Prostate gland (tissue), 2 donors: ENCODE data around the gene NOM1. TPM values are rescaled to one million over a fixed set of nuclear protein-coding genes. Genes with fewer than 3 reads are reported as not detected.

Source experiments
- DNase-seq: peaks from one replicate; pipeline ENCODE4 v3.0.0-alpha.2; 2019; ENCODE audit warnings: low spot score
- H3K27ac ChIP-seq, 2 donors: fragments of 200-600 bp; sonication (generic); 2 replicates each; pipeline ENCODE4 v1.5.1; 2017 to 2019
- H3K27me3 ChIP-seq: fragments of 200-600 bp; sonication (generic); replicated peaks from 2 replicates; pipeline ENCODE4 v1.5.1; 2019; ENCODE audit not compliant: insufficient read depth
- H3K36me3 ChIP-seq, 2 donors: fragments of 200-600 bp; sonication (generic); 1 replicate in 1 of 2; 2 replicates in 1 of 2; pipeline versions ENCODE4 v1.5.1 to v1.8.1; 2017 to 2019
- H3K4me1 ChIP-seq: fragments of 200-600 bp; sonication (generic); replicated peaks from 2 replicates; pipeline ENCODE4 v1.5.1; 2019
- H3K4me3 ChIP-seq, 2 donors: fragments of 200-600 bp; sonication (generic); 2 replicates each; pipeline ENCODE4 v1.5.1; 2017 to 2019
- H3K9me3 ChIP-seq: fragments of 200-600 bp; sonication (generic); 2 replicates; pipeline ENCODE4 v1.5.1; 2017
- CTCF ChIP-seq, 4 experiments: fragments of 200-600 bp in 2 of 4; fragments of 450-650 bp in 2 of 4; sonication (generic) in 2 of 4; IDR thresholded peaks; 1 replicate in 3 of 4; 2 replicates in 1 of 4; pipeline ENCODE4 v1.5.1; 2016 to 2019; ENCODE audit warnings: antibody characterized with exemption in 4 of 4, mild to moderate bottlenecking in 2 of 4, moderate library complexity in 2 of 4
- POLR2A ChIP-seq: fragments of 450-650 bp; IDR thresholded peaks from one replicate; pipeline ENCODE4 v1.6.1; 2016; ENCODE audit warnings: antibody characterized with exemption, mild to moderate bottlenecking
- POLR2AphosphoS5 ChIP-seq: sonication (generic); formaldehyde crosslinking; IDR thresholded peaks from one replicate; pipeline ENCODE4 v1.6.1; 2017; ENCODE audit warnings: antibody characterized with exemption
- WGBS: methylation state at CpG from one replicate; pipeline ENCODE4 v1.1.5; 2018; 5-methylcytosine and 5-hydroxymethylcytosine counted together
- intact Hi-C: fragments of 100-400 bp; cut with DNase I; formaldehyde crosslinking; loops from one replicate; pipeline ENCODE4 v1.14.2; 2022
- total RNA-seq, 2 donors: library from RNA; depleted of rRNA; stranded (reverse); fragments of >200 nt; gene quantifications; one replicate each; pipeline ENCODE4 v1.1.0, GENCODE V29; 2016

NOM1 gene
- total RNA-seq, 2 donors from 2014 or later = 10.4 to 24.3 TPM

DNA sequence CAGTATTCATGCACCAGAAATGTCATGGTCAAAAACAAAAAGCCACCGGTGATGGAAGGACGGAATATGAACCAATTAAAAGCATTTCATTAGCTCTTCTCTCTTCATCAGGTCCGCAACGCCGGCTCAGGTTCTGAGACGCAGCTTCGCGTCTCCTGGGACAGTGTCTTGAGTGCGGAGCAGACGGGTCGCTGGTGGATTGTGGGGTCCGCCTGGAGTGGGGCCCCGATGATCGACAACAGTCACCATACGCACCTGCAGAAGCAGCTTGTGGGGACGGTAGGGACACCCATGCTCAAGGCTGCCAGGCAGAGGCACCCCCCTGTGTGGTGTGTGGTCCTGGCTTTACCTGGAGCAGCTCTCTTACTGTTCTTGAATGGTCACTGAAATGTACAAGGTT lies 13.4 kb downstream of the NOM1 start:
- Histone ChIP-seq H3K27ac (no peak overlapping the region), H3K27me3 (no peaks in the 10 kb centered on the region), H3K4me1 (no peaks in the 10 kb centered on the region), H3K9me3 (no peaks in the 10 kb centered on the region), H3K36me3 (no peaks in the 10 kb centered on the region), H3K4me3 (no peak overlapping the region)
- intact Hi-C loops = no loop called here
- DNase-seq = no peak
- TF ChIP-seq CTCF (IDR thresholded peaks at IDR 0.05) (no peak), POLR2AphosphoS5 (no peak), POLR2A (no peak)
- 92% methylated on average over 16 of the region's 16 CpGs for WGBS

DNA sequence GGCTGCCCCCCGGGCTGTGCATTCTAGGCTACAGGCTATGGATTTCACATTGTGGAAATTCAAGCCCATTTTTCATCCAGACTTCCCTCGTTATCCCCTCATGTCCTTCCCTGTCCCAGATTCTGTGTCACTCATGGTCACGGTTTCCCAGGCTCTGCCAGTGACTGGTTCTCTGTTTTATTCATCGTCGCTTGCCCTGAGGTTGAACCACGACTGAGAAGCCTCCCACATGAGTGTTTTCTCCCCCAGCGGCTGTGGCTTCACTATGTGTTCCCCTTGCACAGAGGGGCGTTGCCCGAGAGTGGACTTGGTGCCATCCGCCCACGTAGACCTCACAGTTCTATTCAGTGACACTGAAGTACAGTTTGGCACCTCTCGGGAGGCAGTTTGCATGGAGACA lies 14.0 kb downstream of the NOM1 start:
- Histone ChIP-seq H3K4me1 (no peaks in the 10 kb centered on the region), H3K9me3 (no peaks in the 10 kb centered on the region), H3K36me3 (no peaks in the 10 kb centered on the region), H3K4me3 (no peak overlapping the region), H3K27ac (no peak overlapping the region), H3K27me3 (no peaks in the 10 kb centered on the region)
- WGBS = 88% methylated on average over 12 of the region's 12 CpGs
- intact Hi-C loops = no loop called here
- no peak for TF ChIP-seq POLR2A
- TF ChIP-seq POLR2AphosphoS5 = no peak
- no peak for TF ChIP-seq CTCF (IDR thresholded peaks at IDR 0.05)
- DNase-seq = no peak

DNA sequence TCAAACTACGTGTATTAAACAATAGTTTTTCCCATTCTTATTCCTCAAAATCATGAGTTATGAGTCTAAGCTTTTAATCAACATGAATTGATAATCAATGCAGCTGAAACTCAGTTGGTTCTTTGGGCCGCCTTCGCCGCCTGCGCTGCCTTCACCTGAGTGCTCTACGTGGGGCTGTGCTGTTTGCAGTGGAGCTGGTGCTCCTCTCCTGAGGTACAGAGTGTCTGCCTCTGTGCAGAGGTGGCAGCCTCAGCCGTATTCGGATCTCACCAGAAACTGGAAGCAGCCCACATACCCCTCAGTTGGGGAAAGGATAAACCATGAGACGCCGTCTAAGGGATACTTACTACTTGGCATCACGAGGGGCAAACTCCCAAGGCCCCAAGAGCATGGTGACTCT lies 15.5 kb downstream of the NOM1 start:
- no peaks in the 10 kb centered on the region for H3K4me1 ChIP-seq
- no peaks in the 10 kb centered on the region for H3K36me3 ChIP-seq
- WGBS = 96% methylated on average over 11 of the region's 11 CpGs
- intact Hi-C loops = no loop called here
- no peak overlapping the region for H3K27ac ChIP-seq
- H3K9me3 ChIP-seq = no peaks in the 10 kb centered on the region
- DNase-seq = no peak
- H3K4me3 ChIP-seq = no peak overlapping the region
- no peaks in the 10 kb centered on the region for H3K27me3 ChIP-seq
- TF ChIP-seq POLR2A (no peak), POLR2AphosphoS5 (no peak), CTCF (IDR thresholded peaks at IDR 0.05) (no peak)

- intact Hi-C loops = no loop called here
- whole genome bisulfite sequencing = 92% methylated on average over 8 of the region's 8 CpGs
- H3K27ac ChIP-seq = no peak overlapping the region
- TF ChIP-seq POLR2AphosphoS5 = no peak
- H3K4me1 ChIP-seq = no peaks in the 10 kb centered on the region
- no peak overlapping the region for H3K4me3 ChIP-seq
- no peak for DNase-seq
- no peaks in the 10 kb centered on the region for H3K9me3 ChIP-seq
- H3K36me3 ChIP-seq = no peaks in the 10 kb centered on the region
- H3K27me3 ChIP-seq = no peaks in the 10 kb centered on the region
Observed at GRCh38 chr7:156966387-156966786, 16.9 kb downstream of the NOM1 start.

DNA sequence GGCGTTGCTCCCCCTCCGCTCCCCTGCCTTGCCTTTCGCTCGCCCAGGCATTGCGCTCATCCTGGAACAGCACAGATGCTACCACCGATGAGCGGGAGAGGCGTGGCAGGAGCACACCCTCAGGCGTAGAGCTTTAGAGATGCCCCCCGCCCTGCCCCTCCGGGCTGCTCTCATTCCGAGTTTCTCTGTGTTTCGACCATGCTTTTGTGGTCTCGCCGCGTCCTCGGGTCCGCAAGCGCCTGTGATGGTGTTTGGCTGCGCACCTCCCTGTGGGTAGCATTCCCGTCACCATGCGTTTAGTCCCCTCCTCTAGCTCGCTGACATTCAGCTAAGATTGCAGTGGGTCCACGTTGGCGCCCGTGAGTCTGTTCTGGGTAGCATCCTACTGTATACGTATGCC lies 18.7 kb downstream of the NOM1 start:
- intact Hi-C loops = no loop called here
- no peaks in the 10 kb centered on the region for H3K9me3 ChIP-seq
- 96% methylated on average over 27 of the region's 27 CpGs for WGBS

More for the DNA sequence above, 18.7 kb downstream of the NOM1 start:
- H3K27me3 ChIP-seq = no peaks in the 10 kb centered on the region
- no peaks in the 10 kb centered on the region for H3K4me1 ChIP-seq
- no peak overlapping the region for H3K27ac ChIP-seq
- TF ChIP-seq CTCF (IDR thresholded peaks at IDR 0.05) (no peak), POLR2AphosphoS5 (no peak), POLR2A (no peak)
- H3K36me3 ChIP-seq = no peaks in the 10 kb centered on the region
- H3K4me3 ChIP-seq = no peak overlapping the region
- DNase-seq = no peak
